Measurements from ENCODE around the gene CTTNBP2. TPM values are rescaled to one million over a fixed set of nuclear protein-coding genes. Genes with fewer than 3 reads are reported as not detected.

CTTNBP2 gene
- total and polyA plus RNA-seq, 2 experiments from 2014 or later, result 7.9 to 14.5 TPM

GRCh38 chr7:117863618-117864017, 9.6 kb downstream of the CTTNBP2 start:
- WGBS (ENCODE audit: low lambda C conversion rate, missing lambda C conversion rate), result 57% methylated on average over 2 of the region's 2 CpGs
- no peaks in the 10 kb centered on the region for H3K36me3 ChIP-seq (replicated peaks; ENCODE audit: insufficient read depth, low read depth)
- no peak for DNase-seq (ENCODE audit: low spot score)

GRCh38 chr7:117862378-117862777, 10.9 kb downstream of the CTTNBP2 start:
- H3K27ac ChIP-seq, result peak overlapping the region; percentile 74
- H3K27me3 ChIP-seq, result peaks cover 3% of the 10 kb centered on the region
- peaks cover 5% of the 10 kb centered on the region for H3K4me1 ChIP-seq (ENCODE audit: insufficient read depth)
- peaks cover 34% of the 10 kb centered on the region for H3K79me2 ChIP-seq
- H3K4me2 ChIP-seq, result peak overlapping the region; percentile 36
- H3K36me3 ChIP-seq (replicated peaks; ENCODE audit: insufficient read depth, low read depth), result no peaks in the 10 kb centered on the region
- no peak overlapping the region for H2AFZ ChIP-seq
- H3K9me2 ChIP-seq (replicated peaks; ENCODE audit: insufficient read depth), result no peaks in the 10 kb centered on the region
- H3K9me3 ChIP-seq (ENCODE audit: low read depth), result no peaks in the 10 kb centered on the region
- H3K4me3 ChIP-seq, result no peak overlapping the region
- peaks cover 6% of the 10 kb centered on the region for H4K20me1 ChIP-seq (ENCODE audit: insufficient read depth, poor library complexity, severe bottlenecking)
- WGBS (ENCODE audit: low lambda C conversion rate, missing lambda C conversion rate), result 48% methylated on average over 3 of the region's 3 CpGs
- peak; percentile 40 for DNase-seq (ENCODE audit: low spot score)
- no peak for TF ChIP-seq EZH2phosphoT487 (IDR thresholded peaks at IDR 0.05; ENCODE audit: low read depth, severe bottlenecking, unreplicated experiment)
- no peak for TF ChIP-seq EZH2 (IDR thresholded peaks at IDR 0.05; ENCODE audit: borderline replicate concordance)
- TF ChIP-seq CTCF (IDR thresholded peaks at IDR 0.05; ENCODE audit: poor library complexity), result no peak

More at GRCh38 chr7:117863618-117864017, 9.6 kb downstream of the CTTNBP2 start:
- no peak overlapping the region for H3K4me3 ChIP-seq
- H3K9me3 ChIP-seq (ENCODE audit: low read depth), result no peaks in the 10 kb centered on the region
- H3K9me2 ChIP-seq (replicated peaks; ENCODE audit: insufficient read depth), result no peaks in the 10 kb centered on the region
- no peak overlapping the region for H3K27ac ChIP-seq
- no peak overlapping the region for H2AFZ ChIP-seq
- no peak for TF ChIP-seq EZH2phosphoT487 (IDR thresholded peaks at IDR 0.05; ENCODE audit: low read depth, severe bottlenecking, unreplicated experiment)
- no peak for TF ChIP-seq CTCF (IDR thresholded peaks at IDR 0.05; ENCODE audit: poor library complexity)
- TF ChIP-seq EZH2 (IDR thresholded peaks at IDR 0.05; ENCODE audit: borderline replicate concordance), result no peak
- peaks cover 44% of the 10 kb centered on the region for H3K79me2 ChIP-seq
- H4K20me1 ChIP-seq (ENCODE audit: insufficient read depth, poor library complexity, severe bottlenecking), result peaks cover 6% of the 10 kb centered on the region
- H3K4me1 ChIP-seq (ENCODE audit: insufficient read depth), result peaks cover 5% of the 10 kb centered on the region
- peaks cover 3% of the 10 kb centered on the region for H3K27me3 ChIP-seq
- H3K4me2 ChIP-seq, result no peak overlapping the region

- no peaks in the 10 kb centered on the region for H3K9me3 ChIP-seq (ENCODE audit: low read depth)
- no peaks in the 10 kb centered on the region for H3K36me3 ChIP-seq (replicated peaks; ENCODE audit: insufficient read depth, low read depth)
- WGBS (ENCODE audit: low lambda C conversion rate, missing lambda C conversion rate), result 96% methylated on average over 4 of the region's 4 CpGs
- H3K4me3 ChIP-seq, result no peak overlapping the region
- no peak overlapping the region for H3K27ac ChIP-seq
- no peak overlapping the region for H2AFZ ChIP-seq
- no peaks in the 10 kb centered on the region for H3K27me3 ChIP-seq
- peaks cover 5% of the 10 kb centered on the region for H3K4me1 ChIP-seq (ENCODE audit: insufficient read depth)
- peaks cover 15% of the 10 kb centered on the region for H3K79me2 ChIP-seq
- H3K4me2 ChIP-seq, result no peak overlapping the region
- no peak for DNase-seq (ENCODE audit: low spot score)
- no peaks in the 10 kb centered on the region for H3K9me2 ChIP-seq (replicated peaks; ENCODE audit: insufficient read depth)
- no peaks in the 10 kb centered on the region for H4K20me1 ChIP-seq (ENCODE audit: insufficient read depth, poor library complexity, severe bottlenecking)
- TF ChIP-seq CTCF (IDR thresholded peaks at IDR 0.05; ENCODE audit: poor library complexity) (no peak), EZH2 (IDR thresholded peaks at IDR 0.05; ENCODE audit: borderline replicate concordance) (no peak), EZH2phosphoT487 (IDR thresholded peaks at IDR 0.05; ENCODE audit: low read depth, severe bottlenecking, unreplicated experiment) (no peak)
These were observed 13.9 kb downstream of the CTTNBP2 start for GRCh38 chr7:117859246-117859812.
